ENCODE results near the gene MB21D2. TPM values are rescaled to one million over a fixed set of nuclear protein-coding genes. Genes with fewer than 3 reads are reported as not detected.
A peak's percentile ranks its signal among the peaks of the same experiment; 100 is the strongest.

The MB21D2 gene
- total RNA-seq, 1 donor: 25.0 TPM

GRCh38 chr3:192864941-192865340 lies 52.7 kb downstream of the MB21D2 start:
- TF ChIP-seq, protein P1, sequence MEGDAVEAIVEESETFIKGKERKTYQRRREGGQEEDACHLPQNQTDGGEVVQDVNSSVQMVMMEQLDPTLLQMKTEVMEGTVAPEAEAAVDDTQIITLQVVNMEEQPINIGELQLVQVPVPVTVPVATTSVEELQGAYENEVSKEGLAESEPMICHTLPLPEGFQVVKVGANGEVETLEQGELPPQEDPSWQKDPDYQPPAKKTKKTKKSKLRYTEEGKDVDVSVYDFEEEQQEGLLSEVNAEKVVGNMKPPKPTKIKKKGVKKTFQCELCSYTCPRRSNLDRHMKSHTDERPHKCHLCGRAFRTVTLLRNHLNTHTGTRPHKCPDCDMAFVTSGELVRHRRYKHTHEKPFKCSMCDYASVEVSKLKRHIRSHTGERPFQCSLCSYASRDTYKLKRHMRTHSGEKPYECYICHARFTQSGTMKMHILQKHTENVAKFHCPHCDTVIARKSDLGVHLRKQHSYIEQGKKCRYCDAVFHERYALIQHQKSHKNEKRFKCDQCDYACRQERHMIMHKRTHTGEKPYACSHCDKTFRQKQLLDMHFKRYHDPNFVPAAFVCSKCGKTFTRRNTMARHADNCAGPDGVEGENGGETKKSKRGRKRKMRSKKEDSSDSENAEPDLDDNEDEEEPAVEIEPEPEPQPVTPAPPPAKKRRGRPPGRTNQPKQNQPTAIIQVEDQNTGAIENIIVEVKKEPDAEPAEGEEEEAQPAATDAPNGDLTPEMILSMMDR (IDR thresholded peaks at IDR 0.05; ENCODE audit: insufficient read depth, low read depth, low read length): no peak
- no peak overlapping the region for H3K4me3 ChIP-seq (ENCODE audit: low read depth, low read length)
- peak; percentile 65 for DNase-seq (ENCODE audit: low read depth)

- TF ChIP-seq, protein P1 (IDR thresholded peaks at IDR 0.05; ENCODE audit: insufficient read depth, low read depth, low read length): no peak
- H3K4me3 ChIP-seq (ENCODE audit: low read depth, low read length): no peak overlapping the region
- DNase-seq (ENCODE audit: low read depth): no peak
These were observed 54.6 kb downstream of the MB21D2 start for GRCh38 chr3:192863091-192863420.

- DNase-seq (ENCODE audit: low read depth): no peak
- no peak overlapping the region for H3K4me3 ChIP-seq (ENCODE audit: low read depth, low read length)
- TF ChIP-seq, protein P1 (IDR thresholded peaks at IDR 0.05; ENCODE audit: insufficient read depth, low read depth, low read length): no peak
These were observed 55.1 kb downstream of the MB21D2 start for GRCh38 chr3:192862408-192863090.

GRCh38 chr3:192861972-192862371 lies 55.7 kb downstream of the MB21D2 start:
- TF ChIP-seq, protein P1 (IDR thresholded peaks at IDR 0.05; ENCODE audit: insufficient read depth, low read depth, low read length): no peak
- no peak overlapping the region for H3K4me3 ChIP-seq (ENCODE audit: low read depth, low read length)
- no peak for DNase-seq (ENCODE audit: low read depth)

DNA sequence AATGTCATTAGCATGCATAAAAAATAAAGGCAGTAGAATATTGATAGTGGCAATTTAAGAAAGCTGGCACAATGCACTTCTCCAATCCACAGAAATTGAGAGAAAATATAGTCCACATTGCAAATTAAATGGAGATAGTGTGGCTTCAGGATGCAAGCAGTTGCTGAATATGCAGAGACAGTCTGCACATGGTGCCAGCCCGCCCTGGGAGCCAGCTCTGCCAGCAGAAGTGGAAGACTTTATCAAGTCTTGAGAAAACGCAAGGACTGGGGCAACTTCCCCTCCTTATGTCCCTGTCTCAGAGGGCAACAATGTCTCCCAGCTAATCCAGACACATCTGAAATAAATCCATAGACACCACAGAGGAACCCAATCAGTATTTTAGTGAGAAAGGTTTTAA lies 57.2 kb downstream of the MB21D2 start:
- no peak overlapping the region for H3K4me3 ChIP-seq (ENCODE audit: low read depth, low read length)
- TF ChIP-seq, protein P1 (IDR thresholded peaks at IDR 0.05; ENCODE audit: insufficient read depth, low read depth, low read length): no peak

GRCh38 chr3:192858849-192859585 lies 58.6 kb downstream of the MB21D2 start:
- no peak for DNase-seq (ENCODE audit: low read depth)
- H3K4me3 ChIP-seq (ENCODE audit: low read depth, low read length): no peak overlapping the region
- TF ChIP-seq, protein P1 (IDR thresholded peaks at IDR 0.05; ENCODE audit: insufficient read depth, low read depth, low read length): no peak

More for the DNA sequence above, 57.2 kb downstream of the MB21D2 start:
- DNase-seq (ENCODE audit: low read depth): no peak

Measured in fibroblast of villous mesenchyme (primary cell).